Measurements from ENCODE around the gene MED12L. TPM values are rescaled to one million over a fixed set of nuclear protein-coding genes. Genes with fewer than 3 reads are reported as not detected.

The MED12L gene
- total RNA-seq, 1 experiment from 2014 or later, result 14.9 TPM

- no peak overlapping the region for H2BK20ac ChIP-seq (ENCODE audit: low read depth, low read length, poor library complexity, severe bottlenecking)
- no peak overlapping the region for H4K5ac ChIP-seq (ENCODE audit: insufficient read length, low read depth, low read length)
- H3K4me2 ChIP-seq (ENCODE audit: insufficient read depth, insufficient read length, low read length), result no peak overlapping the region
- Mint-ChIP-seq H3K27ac (peak overlapping the region in 1 of 3 experiments; percentile 79; a peak in 3 of 7 replicates), H3K4me1 (peaks cover 25 to 36% of the 10 kb centered on the region in 2 experiments), H3K36me3 (ENCODE audit: insufficient read depth in 1 of 3, low read depth in 3 of 3) (no peaks in the 10 kb centered on the region), H3K9me3 (no peaks in the 10 kb centered on the region), H3K27me3 (ENCODE audit: low read depth) (no peaks in the 10 kb centered on the region), H3K4me3 (no peak overlapping the region)
- H3K56ac ChIP-seq (ENCODE audit: insufficient read length, low read depth, low read length), result no peak overlapping the region
- H2AK5ac ChIP-seq (ENCODE audit: insufficient read length, low read length), result no peak overlapping the region
- no peak overlapping the region for H3K4ac ChIP-seq (ENCODE audit: low read depth, low read length)
- H3K23ac ChIP-seq (ENCODE audit: insufficient read length, low read depth, low read length), result no peak overlapping the region
- H3K9me3 ChIP-seq (ENCODE audit: control insufficient read depth, low read depth, low read length), result no peaks in the 10 kb centered on the region
- no CpG with 5 or more reads among the region's 4 CpGs for WGBS (ENCODE audit: extremely low coverage, insufficient read length, low lambda C conversion rate)
- no peak overlapping the region for H3K27ac ChIP-seq (ENCODE audit: insufficient read length, low read depth, low read length)
- no peak for TF ChIP-seq CTCF (conservative IDR thresholded peaks at IDR 0.05)
- H4K91ac ChIP-seq (ENCODE audit: insufficient read length, low read depth, low read length), result no peak overlapping the region
- no peaks in the 10 kb centered on the region for H4K20me1 ChIP-seq (ENCODE audit: control insufficient read depth, insufficient read depth, insufficient read length)
- H2BK5ac ChIP-seq (ENCODE audit: insufficient read length, low read length), result no peak overlapping the region
- H4K8ac ChIP-seq (replicated peaks; ENCODE audit: insufficient read length, low read depth, low read length), result no peak overlapping the region
- no peak overlapping the region for H3K18ac ChIP-seq (ENCODE audit: insufficient read length, low read depth, low read length)
- no peak for DNase-seq
- no peak overlapping the region for H2BK120ac ChIP-seq (ENCODE audit: low read depth, low read length, poor library complexity, severe bottlenecking)
- no peaks in the 10 kb centered on the region for H3K79me1 ChIP-seq (ENCODE audit: insufficient read depth, low read depth, low read length, poor library complexity, severe bottlenecking)
- no peak overlapping the region for H2BK12ac ChIP-seq (ENCODE audit: insufficient read length, low read depth, low read length)
- no peak overlapping the region for H2AFZ ChIP-seq (ENCODE audit: low read length)
- no peaks in the 10 kb centered on the region for H3K27me3 ChIP-seq (ENCODE audit: insufficient read depth, low read length)
- peaks cover 15% of the 10 kb centered on the region; the same call in 1 of the 2 replicates for H3K79me2 ChIP-seq (ENCODE audit: insufficient read depth, low read length)
- no peak overlapping the region for H2BK15ac ChIP-seq (ENCODE audit: low read depth, low read length)
- no peak overlapping the region for H3K14ac ChIP-seq (ENCODE audit: insufficient read depth, low read length)
- H3K9ac ChIP-seq (ENCODE audit: extremely low read depth, insufficient read length, low read length), result no peak overlapping the region
- H3K4me1 ChIP-seq (ENCODE audit: insufficient read depth, low read length), result peaks cover 4% of the 10 kb centered on the region; the same call in 1 of the 2 replicates
- no peak overlapping the region for H3T11ph ChIP-seq (ENCODE audit: low read length)
- H3K23me2 ChIP-seq (ENCODE audit: insufficient read length, low read depth, low read length, poor library complexity, severe bottlenecking), result no peaks in the 10 kb centered on the region
Measured at GRCh38 chr3:151107177-151107576, 21.7 kb downstream of the MED12L start.

All from H9 (cell line).